Measurements from ENCODE around the gene PDLIM5.

GRCh38 chr4:94486372-94486801 is 34.6 kb downstream of the PDLIM5 start:
- no peak for TF ChIP-seq CTCF (IDR thresholded peaks at IDR 0.05; ENCODE audit: low read depth, low read length, poor library complexity, severe bottlenecking)
- TF ChIP-seq EZH2phosphoT487 (IDR thresholded peaks at IDR 0.05; ENCODE audit: borderline replicate concordance, low read length) = no peak
